Mucosa of rectum (tissue), 2 donors: ENCODE results near the gene DTX3L.

Source experiments
- H3K27ac ChIP-seq, 2 donors: one replicate each; pipeline ENCODE4 v1.7.0; 2013; ENCODE audit warnings: inconsistent platforms in 2 of 2, low read depth in 2 of 2, low read length in 2 of 2
- H3K27me3 ChIP-seq, 2 donors: one replicate each; pipeline ENCODE4 v1.7.0; 2013; ENCODE audit warnings: low read length in 2 of 2; ENCODE audit not compliant: control insufficient read depth in 2 of 2, insufficient read depth in 2 of 2
- H3K36me3 ChIP-seq, 2 donors: one replicate each; pipeline ENCODE4 v1.7.0; 2013; ENCODE audit warnings: low read length in 2 of 2; ENCODE audit not compliant: control insufficient read depth in 2 of 2, insufficient read depth in 2 of 2
- H3K4me1 ChIP-seq, 2 donors: one replicate each; pipeline ENCODE4 v1.7.0; 2013; ENCODE audit warnings: low read length in 2 of 2, mild to moderate bottlenecking in 1 of 2; ENCODE audit not compliant: control insufficient read depth in 2 of 2, insufficient read depth in 2 of 2
- H3K4me3 ChIP-seq, 2 donors: one replicate each; pipeline ENCODE4 v1.7.0; 2013; ENCODE audit warnings: low read length in 2 of 2
- H3K9ac ChIP-seq, 2 donors: one replicate each; pipeline ENCODE4 v1.7.0; 2013; ENCODE audit warnings: low read length in 2 of 2, low read depth in 1 of 2, mild to moderate bottlenecking in 1 of 2
- H3K9me3 ChIP-seq, 2 donors: one replicate each; pipeline ENCODE4 v1.7.0; 2013; ENCODE audit warnings: low read length in 2 of 2; ENCODE audit not compliant: control insufficient read depth in 2 of 2
- donor health status: healthy.
- donor health status: Normal muscosa, but diverticular disease.

The DTX3L gene

DNA sequence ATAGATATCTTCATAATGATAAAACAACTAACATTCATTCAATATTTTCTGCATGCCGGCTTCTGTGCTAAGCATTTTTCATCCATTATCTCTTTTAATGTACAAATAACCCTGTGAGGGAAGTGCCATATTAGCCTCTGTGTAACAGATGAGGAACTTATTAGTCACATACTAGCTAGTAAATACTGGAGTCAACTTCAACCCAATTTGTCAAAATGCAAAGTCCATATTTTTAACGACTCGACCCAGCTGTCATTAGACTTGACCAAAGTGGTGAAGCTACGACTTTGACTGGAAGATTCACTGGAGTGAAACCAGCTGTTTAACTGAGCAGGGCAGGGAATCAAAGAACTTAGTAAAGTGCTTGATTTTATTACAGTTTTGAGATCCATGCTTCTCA is 54.9 kb downstream of the DTX3L start:
- Histone ChIP-seq H3K27me3 (peaks cover 0 to 4% of the 10 kb centered on the region in 2 donors), H3K27ac (no peak overlapping the region), H3K9me3 (no peaks in the 10 kb centered on the region), H3K9ac (no peak overlapping the region), H3K36me3 (no peaks in the 10 kb centered on the region), H3K4me1 (no peaks in the 10 kb centered on the region), H3K4me3 (no peak overlapping the region)

DNA sequence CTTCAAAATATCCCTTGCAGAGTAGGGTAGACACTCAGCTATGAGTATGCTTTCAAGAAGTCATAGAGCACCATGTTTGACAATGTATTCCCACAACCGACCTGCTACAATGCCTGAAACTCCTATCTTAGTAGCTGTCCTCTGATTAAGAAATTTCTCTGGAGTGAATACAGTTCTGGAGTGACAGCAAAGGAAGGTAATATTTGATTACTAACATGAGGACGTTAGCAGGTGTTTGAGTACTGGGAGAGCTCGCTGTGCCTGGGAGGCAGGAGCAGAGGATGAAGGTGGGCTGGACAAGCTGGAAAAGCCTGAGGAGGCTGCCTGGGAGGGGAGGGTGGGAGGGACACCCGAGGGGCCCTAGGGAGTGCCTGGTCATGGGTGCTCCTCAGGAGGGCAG is 56.3 kb downstream of the DTX3L start:
- no peak overlapping the region for H3K4me3 ChIP-seq
- H3K9ac ChIP-seq = no peak overlapping the region
- no peak overlapping the region for H3K27ac ChIP-seq
- H3K9me3 ChIP-seq = no peaks in the 10 kb centered on the region
- H3K27me3 ChIP-seq = peaks cover 0 to 4% of the 10 kb centered on the region in 2 donors
- no peaks in the 10 kb centered on the region for H3K36me3 ChIP-seq
- H3K4me1 ChIP-seq = no peaks in the 10 kb centered on the region

DNA sequence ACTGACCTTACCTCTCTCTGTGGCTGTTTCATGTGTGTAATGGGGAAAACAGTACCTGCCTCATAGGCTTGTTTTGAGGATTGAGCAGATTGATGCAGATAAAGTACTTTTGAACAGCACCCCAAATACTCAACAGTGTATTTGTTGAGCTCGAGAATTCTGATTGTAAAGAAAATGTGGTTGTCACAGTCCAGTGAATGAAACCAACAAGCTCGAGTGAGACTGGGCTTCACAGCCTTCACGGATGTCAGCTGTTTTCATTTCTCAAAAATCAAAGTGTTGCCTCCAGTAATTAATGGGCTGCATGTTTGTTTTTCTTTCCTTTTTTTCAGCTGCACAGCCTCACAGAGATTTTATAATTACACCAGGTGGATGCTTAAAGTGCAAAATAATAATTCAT is 57.0 kb downstream of the DTX3L start:
- Histone ChIP-seq H3K4me1 (no peaks in the 10 kb centered on the region), H3K9ac (no peak overlapping the region), H3K27me3 (peaks cover 0 to 4% of the 10 kb centered on the region in 2 donors), H3K9me3 (no peaks in the 10 kb centered on the region), H3K36me3 (no peaks in the 10 kb centered on the region), H3K27ac (no peak overlapping the region), H3K4me3 (no peak overlapping the region)

DNA sequence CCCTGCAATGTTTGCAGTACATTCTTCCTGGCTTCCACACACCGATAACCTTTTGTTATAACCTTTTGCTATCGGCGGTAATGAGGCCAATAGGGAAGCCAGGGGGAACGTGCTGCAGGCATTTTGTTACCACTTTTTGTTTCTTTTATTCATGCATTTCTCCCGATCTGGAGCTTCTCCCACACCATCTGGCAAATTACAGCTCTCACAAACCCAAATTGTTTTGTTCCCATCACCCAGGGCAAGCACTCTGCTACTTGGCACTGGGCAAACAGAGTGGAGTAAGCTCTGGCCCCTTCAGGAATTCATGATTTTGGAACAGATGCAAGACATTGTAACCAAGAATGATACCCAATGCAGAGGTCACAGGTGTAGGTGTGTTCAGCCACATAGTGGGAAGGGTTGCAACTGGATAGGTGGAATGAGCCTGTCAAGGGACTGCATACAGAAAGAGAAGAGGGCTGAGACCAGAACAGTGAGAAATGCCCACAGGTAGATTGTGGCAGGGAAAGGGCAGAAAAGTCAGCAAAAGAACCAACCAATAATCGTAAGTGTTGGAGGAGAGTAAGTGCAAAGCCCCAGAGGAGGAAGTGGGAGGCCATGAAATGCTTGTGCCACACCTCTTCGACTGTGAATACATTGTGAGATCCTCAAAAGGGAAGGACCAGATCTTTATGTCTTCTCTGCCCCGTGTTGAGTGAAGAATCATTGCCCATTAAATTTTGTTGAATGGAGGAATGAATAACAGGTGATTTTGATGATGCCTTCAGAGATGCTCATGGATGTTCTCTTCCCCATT is 59.1 kb downstream of the DTX3L start:
- Histone ChIP-seq H3K27me3 (peaks cover 0 to 4% of the 10 kb centered on the region in 2 donors), H3K27ac (no peak overlapping the region), H3K4me1 (no peaks in the 10 kb centered on the region), H3K36me3 (no peaks in the 10 kb centered on the region), H3K9me3 (no peaks in the 10 kb centered on the region), H3K9ac (no peak overlapping the region), H3K4me3 (no peak overlapping the region)
